Endothelial cell of umbilical vein (primary cell): ENCODE measurements around the gene TGFBR3. TPM values are rescaled to one million over a fixed set of nuclear protein-coding genes. Genes with fewer than 3 reads are reported as not detected.

Experiments
- BruUV-seq: library from RNA; stranded (reverse); fragments of 400-500 nt; replicated peaks from 2 replicates; lab custom pipeline; 2021; lab: Mats Ljungman, UMichigan
- CTCF ChIA-PET: fragments of 300-600, 350-600 bp; sonication (Branson Sonifier 250); formaldehyde crosslinking; loops from one replicate; lab custom pipeline; 2021; ENCODE audit warnings: antibody characterized with exemption, inconsistent platforms; lab: Charles Lee
- POLR2A ChIA-PET: fragments of 300-600, 350-600 bp; sonication (Branson Sonifier 250); formaldehyde crosslinking; loops from one replicate; lab custom pipeline; 2021; ENCODE audit warnings: antibody characterized with exemption, inconsistent platforms; lab: Charles Lee
- DNase-seq: peaks from one replicate; pipeline ENCODE4 v3.0.0-alpha.2; 2011; ENCODE audit warnings: low read depth, low spot score
- FAIRE-seq: peaks from 2 replicates; lab custom pipeline; 2011; peaks lifted over from hg19 to GRCh38; lab: Jason Lieb, UNC
- H2AFZ ChIP-seq: 2 replicates; pipeline ENCODE4 v1.6.0; 2012; ENCODE audit warnings: low read depth, low read length, control low read depth, inconsistent platforms
- H3K27ac ChIP-seq: 2 replicates; pipeline ENCODE4 v1.5.1; 2011; ENCODE audit warnings: low read depth, mild to moderate bottlenecking, control low read depth, low read length, moderate library complexity; ENCODE audit not compliant: insufficient read depth
- H3K27me3 ChIP-seq, 2 experiments: 2 replicates each; pipeline versions ENCODE4 v1.6.0 to v1.6.1; 2011; ENCODE audit warnings: low read length in 2 of 2, mixed read lengths in 1 of 2; ENCODE audit not compliant: control insufficient read depth in 2 of 2, insufficient read depth in 2 of 2
- H3K36me3 ChIP-seq, 2 experiments: 2 replicates in 1 of 2; 3 replicates in 1 of 2; pipeline ENCODE4 v1.5.1; 2011; ENCODE audit warnings: low read length in 2 of 2, mild to moderate bottlenecking in 1 of 2, moderate library complexity in 1 of 2; ENCODE audit not compliant: control insufficient read depth in 2 of 2, insufficient read depth in 2 of 2; ENCODE audit errors: extremely low read depth in 1 of 2
- H3K4me1 ChIP-seq: 3 replicates; pipeline ENCODE4 v1.5.1; 2011; ENCODE audit warnings: mild to moderate bottlenecking, low read length; ENCODE audit not compliant: control insufficient read depth, insufficient read depth; ENCODE audit errors: extremely low read depth
- H3K4me2 ChIP-seq: 2 replicates; pipeline ENCODE4 v1.6.1; 2011; ENCODE audit warnings: low read length, control low read depth, mixed read lengths; ENCODE audit not compliant: insufficient read depth
- H3K4me3 ChIP-seq, 3 experiments: fragments of 200-600 bp in 1 of 3; sonication (generic), shearing (Covaris generic) in 1 of 3; replicated peaks in 1 of 3; 2 replicates each; pipeline ENCODE4 v1.5.1; 2011 to 2016; ENCODE audit warnings: control low read depth in 3 of 3, low read length in 3 of 3, mild to moderate bottlenecking in 2 of 3, inconsistent platforms in 1 of 3, low read depth in 1 of 3, moderate library complexity in 1 of 3; ENCODE audit not compliant: insufficient read depth in 1 of 3
- H3K79me2 ChIP-seq: 2 replicates; pipeline ENCODE4 v1.6.0; 2012; ENCODE audit warnings: low read length, inconsistent platforms; ENCODE audit not compliant: control insufficient read depth, insufficient read depth
- H3K9ac ChIP-seq: replicated peaks from 2 replicates; pipeline ENCODE3; 2011; ENCODE audit warnings: low read length, control low read depth; ENCODE audit not compliant: insufficient read depth; ENCODE audit errors: extremely low read depth
- H3K9me1 ChIP-seq: replicated peaks from 3 replicates; pipeline ENCODE4 v1.6.0; 2011; ENCODE audit warnings: mild to moderate bottlenecking, low read length; ENCODE audit not compliant: control insufficient read depth, insufficient read depth; ENCODE audit errors: extremely low read depth
- H3K9me3 ChIP-seq: replicated peaks from 2 replicates; pipeline ENCODE4 v1.5.1; 2012; ENCODE audit warnings: low read length, inconsistent platforms; ENCODE audit not compliant: control insufficient read depth, insufficient read depth
- H4K20me1 ChIP-seq: replicated peaks from 2 replicates; pipeline ENCODE3; 2011; ENCODE audit warnings: mild to moderate bottlenecking, low read length; ENCODE audit not compliant: control insufficient read depth, insufficient read depth; ENCODE audit errors: extremely low read depth
- CTCF ChIP-seq, 2 donors: IDR thresholded peaks; 1 replicate in 1 of 2; 2 replicates in 1 of 2; pipeline ENCODE4 v1.5.1; 2011; ENCODE audit warnings: low read length in 2 of 2, mild to moderate bottlenecking in 2 of 2, moderate library complexity in 2 of 2, control low read depth in 1 of 2, inconsistent platforms in 1 of 2, low read depth in 1 of 2; ENCODE audit not compliant: insufficient read depth in 1 of 2; ENCODE audit errors: extremely low read depth in 1 of 2
- EZH2 ChIP-seq: IDR thresholded peaks from 2 replicates; pipeline ENCODE4 v1.6.1; 2012; ENCODE audit warnings: borderline replicate concordance, low read depth, mild to moderate bottlenecking, moderate library complexity, low read length, inconsistent platforms; ENCODE audit not compliant: severe bottlenecking
- FOS ChIP-seq: IDR thresholded peaks from 2 replicates; pipeline ENCODE4 v1.6.1; 2011; ENCODE audit warnings: mild to moderate bottlenecking, low read length, moderate library complexity, borderline replicate concordance; ENCODE audit not compliant: insufficient read depth
- GATA2 ChIP-seq: IDR thresholded peaks from 2 replicates; pipeline ENCODE4 v1.7.0; 2011; ENCODE audit warnings: low read depth, mild to moderate bottlenecking, moderate library complexity, mixed read lengths, low read length; ENCODE audit not compliant: insufficient read length, insufficient read depth
- JUN ChIP-seq: IDR thresholded peaks from 2 replicates; pipeline ENCODE4 v1.6.1; 2011; ENCODE audit warnings: borderline replicate concordance, low read depth; ENCODE audit not compliant: insufficient read length, insufficient read depth
- MAX ChIP-seq: IDR thresholded peaks from 2 replicates; pipeline ENCODE4 v1.6.1; 2011; ENCODE audit not compliant: insufficient read depth, insufficient read length
- MYC ChIP-seq: IDR thresholded peaks from one replicate; pipeline ENCODE4 v1.6.1; 2011; ENCODE audit warnings: mild to moderate bottlenecking, low read depth, low read length
- POLR2A ChIP-seq: IDR thresholded peaks from 2 replicates; pipeline ENCODE4 v1.6.1; 2012; ENCODE audit warnings: low read depth, mild to moderate bottlenecking, control low read depth, low read length
- POLR2AphosphoS5 ChIP-seq: IDR thresholded peaks from 2 replicates; pipeline ENCODE4 v1.6.1; 2012; ENCODE audit warnings: low read depth, mild to moderate bottlenecking, control low read depth, low read length, moderate library complexity; ENCODE audit not compliant: insufficient read depth
- dilution Hi-C: fragments of 300-500 bp; cut with MboI; formaldehyde crosslinking; loops from one replicate; pipeline ENCODE4 v1.15.0; 2019; ENCODE audit warnings: low sequenced_read_pairs; ENCODE audit not compliant: extremely low pct_ligation_motif_present
- intact Hi-C: fragments of 100-400 bp; cut with micrococcal nuclease; formaldehyde crosslinking; loops from one replicate; pipeline ENCODE4 v1.10.0; 2022
- polyA plus RNA-seq, 4 experiments: library from polyadenylated mRNA; depleted of rRNA in 3 of 4; stranded (reverse) in 3 of 4; unstranded in 1 of 4; fragments of >200 nt; gene quantifications; 2 replicates each; pipeline versions ENCODE4 v1.2.1 to v1.2.3, GENCODE V29; 2011 to 2012; ENCODE audit warnings: missing spikeins in 1 of 4
- total RNA-seq: library from RNA; stranded (reverse); gene quantifications from 2 replicates; pipeline ENCODE4 v1.2.3, GENCODE V29; 2021

The TGFBR3 gene
- total and polyA plus RNA-seq, 2 donors (not counting 3 experiments of a cell fraction or from before 2014, with no cell fraction given): 8.0 to 13.4 TPM

- H3K36me3 ChIP-seq: no peaks in the 10 kb centered on the region
- no peak overlapping the region for H3K9ac ChIP-seq
- BruUV-seq: no TSS peak
- no peak overlapping the region for H3K4me2 ChIP-seq
- no peaks in the 10 kb centered on the region for H4K20me1 ChIP-seq
- no peaks in the 10 kb centered on the region for H3K9me1 ChIP-seq
- DNase-seq (no peak), FAIRE-seq (no peak)
- H2AFZ ChIP-seq: no peak overlapping the region
- no peaks in the 10 kb centered on the region for H3K79me2 ChIP-seq
- H3K27ac ChIP-seq: no peak overlapping the region
- intact Hi-C loops (no loop called here), dilution Hi-C loops (no loop called here)
- no peaks in the 10 kb centered on the region for H3K9me3 ChIP-seq
- no peak for TF ChIP-seq EZH2
- H3K4me3 ChIP-seq: no peak overlapping the region
- no peaks in the 10 kb centered on the region for H3K4me1 ChIP-seq
- no peaks in the 10 kb centered on the region for H3K27me3 ChIP-seq
- POLR2A ChIA-PET: no interaction called here
- CTCF ChIA-PET: no interaction called here
Measured at GRCh38 chr1:91768120-91768519, 117.8 kb downstream of the TGFBR3 start.

- ChIA-PET POLR2A (no interaction called here), CTCF (interaction anchor here (0.9 kb wide), 1 partner anchor 188 kb away, joined by 3 read pairs; no protein-coding TSS in a partner anchor)
- Histone ChIP-seq H3K9me1 (no peaks in the 10 kb centered on the region), H3K27ac (no peak overlapping the region), H3K9ac (no peak overlapping the region), H4K20me1 (no peaks in the 10 kb centered on the region), H3K27me3 (no peaks in the 10 kb centered on the region), H2AFZ (no peak overlapping the region), H3K36me3 (no peaks in the 10 kb centered on the region), H3K4me3 (no peak overlapping the region), H3K79me2 (no peaks in the 10 kb centered on the region), H3K4me1 (no peaks in the 10 kb centered on the region), H3K9me3 (no peaks in the 10 kb centered on the region), H3K4me2 (no peak overlapping the region)
- DNase-seq (no peak), FAIRE-seq (no peak)
- dilution Hi-C loops: no loop called here
- intact Hi-C loops: no loop called here
- no TSS peak for BruUV-seq
- TF ChIP-seq EZH2: no peak
- no peak for TF ChIP-seq JUN
- TF ChIP-seq POLR2AphosphoS5: no peak
- no peak for TF ChIP-seq FOS
- TF ChIP-seq POLR2A: no peak
- TF ChIP-seq MAX: no peak
- TF ChIP-seq GATA2: no peak
- TF ChIP-seq CTCF (IDR thresholded peaks at IDR 0.05; ENCODE audit: extremely low read depth in 1 of 2, insufficient read depth in 1 of 2, low read depth in 1 of 2, low read length in 2 of 2): no peak
- TF ChIP-seq MYC: no peak
Measured at GRCh38 chr1:91766883-91767282, 119.1 kb downstream of the TGFBR3 start.
